MCF 10A (cell line): Measurements from ENCODE around the gene SYF2. TPM values are rescaled to one million over a fixed set of nuclear protein-coding genes. Genes with fewer than 3 reads are reported as not detected.

Experiments used
- total RNA-seq: library from RNA; stranded (reverse); gene quantifications from 2 replicates; pipeline ENCODE4 v1.2.3, GENCODE V29; 2022

The SYF2 gene
- total RNA-seq, 1 experiment from 2014 or later = 43.0 TPM

Other genes with a start within 250 kb of the SYF2 start
- 77.2 and 86.4 TPM in 2 replicates for gene RSRP1, start 15.0 kb upstream of the SYF2 start, total RNA-seq
- not detected in 2 replicates for gene RHD, start 40.0 kb upstream of the SYF2 start, total RNA-seq
- gene TMEM50A, start 105.8 kb upstream of the SYF2 start, total RNA-seq = 88.3 and 107 TPM in 2 replicates
- 0.42 and 0.61 TPM in 2 replicates for gene RHCE, start 188.3 kb upstream of the SYF2 start, total RNA-seq
- 17.4 and 19.3 TPM in 2 replicates for gene MACO1, start 198.4 kb upstream of the SYF2 start, total RNA-seq